GM19023 (cell line): ENCODE measurements around the gene ATP8B3.
"Not testable (repeated sequence)": the region's sequence is repeated elsewhere in the genome, so short reads cannot be mapped to it uniquely, and the experiment has no call there.

Experiments
- ATAC-seq: cut with Tn5 transposase; IDR thresholded peaks from one replicate; pipeline ENCODE4 v1.9.1; 2021; ENCODE audit warnings: mild to moderate bottlenecking, moderate library complexity; ENCODE audit not compliant: unreplicated experiment

The ATP8B3 gene

DNA sequence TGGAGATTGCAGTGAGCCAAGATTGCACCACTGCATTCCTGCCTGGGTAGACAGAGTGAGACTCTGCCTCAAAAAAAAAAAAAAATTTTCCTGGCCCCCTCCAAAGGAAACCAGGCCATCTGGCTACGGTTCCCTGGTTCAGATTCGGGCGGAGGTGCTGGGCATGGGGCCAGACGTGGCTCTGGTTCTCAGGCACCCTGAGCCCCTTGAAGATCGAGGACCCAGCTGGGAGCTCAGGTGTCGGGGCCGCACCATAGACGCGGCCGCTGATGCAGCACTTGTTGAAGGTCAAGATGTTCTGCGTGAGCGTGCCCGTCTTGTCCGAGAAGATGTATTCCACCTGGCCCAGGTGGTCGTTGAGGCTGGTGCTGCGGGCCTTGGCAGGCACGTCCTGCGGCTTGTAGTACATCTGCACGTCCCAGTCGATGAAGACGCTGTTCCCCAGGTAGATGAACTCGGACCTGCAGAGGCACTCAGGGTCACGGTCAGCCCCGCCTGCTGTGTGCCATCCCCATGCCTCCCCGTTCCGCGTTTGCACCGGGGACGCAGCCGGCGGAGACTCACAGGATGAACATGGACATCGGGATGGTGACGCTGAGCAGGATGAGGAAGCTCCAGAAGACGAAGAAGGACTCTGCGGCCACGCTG, 12.3 kb downstream of the ATP8B3 start:
- ATAC-seq, result no peak

DNA sequence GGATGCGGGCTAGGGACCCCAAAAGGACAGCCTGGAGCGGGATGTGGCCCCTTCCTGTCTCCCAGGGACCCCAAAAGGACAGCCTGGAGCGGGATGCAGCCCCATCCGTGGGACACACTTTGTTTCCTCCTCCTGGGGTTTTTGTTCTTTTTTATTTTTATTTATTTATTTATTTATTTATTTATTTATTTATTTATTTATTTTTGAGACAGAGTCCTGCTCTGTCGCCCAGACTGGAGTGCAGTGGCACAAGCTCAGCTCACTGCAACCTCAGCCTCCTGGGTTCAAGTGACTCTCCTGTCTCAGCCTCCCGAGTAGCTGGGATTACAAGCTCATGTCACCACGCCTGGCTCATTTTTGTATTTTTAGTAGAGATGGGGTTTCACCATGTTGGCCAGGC, 14.8 kb downstream of the ATP8B3 start:
- ATAC-seq, result not testable (repeated sequence)

- no peak for ATAC-seq
Measured at GRCh38 chr19:1796395-1797142, 15.5 kb downstream of the ATP8B3 start.

GRCh38 chr19:1794424-1795172, 17.5 kb downstream of the ATP8B3 start:
- no peak for ATAC-seq

GRCh38 chr19:1791879-1792278, 20.2 kb downstream of the ATP8B3 start:
- no peak for ATAC-seq

GRCh38 chr19:1790054-1790792, 21.9 kb downstream of the ATP8B3 start:
- no peak for ATAC-seq

GRCh38 chr19:1789261-1790041, 22.6 kb downstream of the ATP8B3 start:
- no peak for ATAC-seq

- ATAC-seq, result no peak
Measured at GRCh38 chr19:1787116-1787515, 25.0 kb downstream of the ATP8B3 start.

DNA sequence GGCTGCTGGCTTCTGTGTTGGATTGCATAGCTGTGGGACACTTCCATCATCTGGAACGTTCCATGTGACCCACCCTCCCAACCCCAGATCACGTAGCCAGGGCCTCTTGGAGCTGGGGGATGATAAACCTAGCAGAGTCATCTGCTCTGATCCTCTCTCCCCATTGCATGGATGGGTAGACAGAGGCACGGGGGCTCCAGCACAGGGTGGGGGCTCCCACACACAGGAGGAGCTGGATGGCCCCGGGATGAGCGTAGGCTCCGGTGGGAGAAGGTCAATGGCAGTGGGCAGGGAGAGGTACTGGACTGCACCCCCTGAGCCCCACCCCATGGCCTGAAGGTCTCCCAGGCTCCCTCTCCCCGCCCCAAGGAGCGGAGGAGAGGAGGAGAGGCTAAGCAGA, 25.4 kb downstream of the ATP8B3 start:
- ATAC-seq, result no peak

DNA sequence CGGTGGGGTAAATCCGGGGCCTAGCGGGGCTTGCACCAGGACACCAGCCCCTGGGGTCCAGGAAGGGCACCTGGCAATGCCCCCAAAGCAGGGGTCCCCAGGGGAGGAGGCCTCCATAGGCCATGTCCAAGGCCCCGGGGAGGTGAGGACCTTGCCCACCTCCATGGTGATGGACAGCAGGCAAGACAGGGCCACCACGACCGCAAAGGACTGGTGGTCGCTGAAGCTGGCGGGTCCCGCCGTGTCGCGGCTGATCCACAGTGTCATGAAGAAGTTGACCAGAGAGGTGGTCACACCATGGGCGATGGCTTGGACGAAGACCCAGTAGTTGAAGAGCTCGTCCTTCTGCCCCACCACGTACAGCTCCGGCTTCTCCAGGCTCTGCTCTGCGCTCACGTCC, 26.8 kb downstream of the ATP8B3 start:
- ATAC-seq, result no peak

DNA sequence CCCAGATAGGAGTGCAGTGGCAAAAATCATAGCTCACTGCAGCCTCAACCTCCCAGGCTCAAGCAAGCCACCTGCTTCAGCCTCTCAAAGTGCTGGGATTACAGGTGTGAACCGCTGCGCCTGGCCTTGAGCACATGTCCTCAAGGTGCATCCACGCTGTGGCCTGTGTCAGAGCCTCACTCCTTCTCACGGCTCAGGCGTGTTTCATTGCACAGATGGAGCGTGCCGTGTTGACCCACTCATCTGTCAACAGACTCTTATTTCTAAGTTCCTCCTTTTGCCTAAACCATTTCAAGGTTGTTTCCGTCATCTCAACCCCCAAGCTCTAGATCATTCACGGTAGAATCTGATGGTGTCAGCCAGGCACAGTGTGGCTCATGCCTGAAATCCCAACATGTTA, 28.2 kb downstream of the ATP8B3 start:
- ATAC-seq, result no peak

- ATAC-seq, result no peak
Measured at GRCh38 chr19:1783354-1783753, 28.7 kb downstream of the ATP8B3 start.

- no peak for ATAC-seq
Measured at GRCh38 chr19:1782521-1782920, 29.6 kb downstream of the ATP8B3 start.

DNA sequence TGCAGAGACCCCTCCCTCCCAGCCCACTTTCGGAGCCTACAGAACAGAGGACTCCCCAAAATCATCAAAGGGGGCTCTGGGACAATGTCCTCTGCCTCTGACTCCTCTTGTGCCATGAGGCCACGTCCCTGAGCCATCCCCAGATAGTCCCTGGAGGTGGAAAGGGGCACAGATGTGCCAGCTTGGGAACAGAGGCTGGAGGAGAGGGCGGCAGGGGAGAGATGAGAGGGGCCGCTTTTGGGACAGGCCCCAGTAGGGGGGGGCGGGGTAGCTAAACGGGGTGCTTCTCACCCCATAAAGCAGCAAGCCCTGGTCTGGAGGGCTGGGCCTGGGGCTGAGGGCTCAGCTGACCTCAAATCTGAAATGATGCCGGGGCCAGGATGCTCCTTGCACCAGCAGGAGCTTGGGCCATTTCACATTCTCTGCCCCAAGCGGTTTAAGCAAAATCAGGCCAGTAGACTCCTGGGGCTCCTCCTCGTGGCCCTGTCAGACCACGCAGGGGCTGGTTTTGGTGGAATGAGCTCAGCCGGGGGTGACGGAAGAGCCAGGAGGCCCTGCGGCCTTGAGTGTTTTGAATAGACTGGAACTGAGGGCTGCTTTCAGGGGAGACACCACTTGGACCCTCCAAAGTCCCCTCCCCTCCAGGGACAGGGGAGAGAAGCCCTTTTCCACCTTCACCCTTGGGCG, 31.7 kb downstream of the ATP8B3 start:
- ATAC-seq, result no peak

- no peak for ATAC-seq
Measured at GRCh38 chr19:1779574-1779973, 32.5 kb downstream of the ATP8B3 start.

GRCh38 chr19:1777149-1777548, 34.9 kb downstream of the ATP8B3 start:
- ATAC-seq, result no peak

DNA sequence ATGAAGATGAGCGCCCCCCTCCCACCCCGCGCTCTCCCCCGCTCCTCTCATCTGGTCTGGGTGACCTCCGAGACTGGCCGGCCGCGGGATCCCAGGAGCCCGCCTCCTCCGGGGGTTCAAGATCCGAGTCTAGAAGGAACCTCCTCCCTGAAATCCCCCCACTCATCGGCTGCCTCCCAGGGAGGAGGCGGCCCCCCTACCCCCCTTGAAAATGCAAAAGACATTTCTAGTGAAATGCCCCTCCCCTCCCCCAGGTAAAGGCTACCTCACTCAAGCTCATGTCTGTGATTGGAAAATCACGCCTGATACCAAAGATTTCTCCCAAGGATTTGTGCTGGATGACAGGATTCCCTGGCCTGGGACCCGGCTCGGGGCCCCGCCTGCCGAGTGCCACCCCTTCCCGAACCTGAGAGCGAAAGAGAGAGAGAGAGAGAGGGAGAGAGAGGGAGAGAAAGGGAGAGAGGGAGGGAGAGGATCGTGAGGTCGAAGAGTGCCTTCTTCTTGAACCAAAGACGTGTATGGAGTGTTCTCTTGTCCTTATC, 35.4 kb downstream of the ATP8B3 start:
- ATAC-seq, result no peak

DNA sequence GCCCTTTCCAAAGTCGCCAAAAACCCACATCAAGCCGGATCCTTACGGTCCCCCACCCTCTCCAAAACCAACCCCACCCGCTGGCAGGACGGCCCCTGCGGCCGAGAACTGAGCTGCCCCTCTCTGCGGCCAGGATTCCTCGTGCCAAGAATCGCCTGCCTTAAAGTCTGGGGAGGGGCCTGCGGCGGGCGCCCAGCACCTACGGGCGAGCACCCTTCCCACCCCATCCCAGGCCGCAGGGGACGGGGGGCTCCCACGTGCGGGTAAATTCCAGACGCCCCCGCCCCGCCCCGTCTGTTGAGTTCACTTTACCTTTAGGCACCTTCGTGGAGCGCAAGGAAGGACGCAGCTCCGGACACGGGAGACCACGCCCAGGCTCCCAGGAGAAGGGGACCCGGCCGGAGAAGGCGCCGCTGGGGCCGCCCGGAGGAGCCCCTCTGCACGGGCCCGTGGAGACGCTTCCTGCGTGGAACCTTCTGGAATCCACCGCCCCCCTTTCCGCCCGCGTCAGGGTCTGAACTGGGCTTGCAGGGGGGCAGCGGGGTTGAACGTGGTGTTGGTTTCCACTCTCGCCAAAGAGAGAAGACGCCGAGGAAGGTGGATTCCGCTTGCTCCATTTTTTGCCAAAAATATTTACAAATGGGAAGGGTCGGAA, 36.0 kb downstream of the ATP8B3 start:
- no peak for ATAC-seq
